ENCODE results near the gene RAB1B.
"Not testable (repeated sequence)": the region's sequence is repeated elsewhere in the genome, so short reads cannot be mapped to it uniquely, and the experiment has no call there.

Gene RAB1B

DNA sequence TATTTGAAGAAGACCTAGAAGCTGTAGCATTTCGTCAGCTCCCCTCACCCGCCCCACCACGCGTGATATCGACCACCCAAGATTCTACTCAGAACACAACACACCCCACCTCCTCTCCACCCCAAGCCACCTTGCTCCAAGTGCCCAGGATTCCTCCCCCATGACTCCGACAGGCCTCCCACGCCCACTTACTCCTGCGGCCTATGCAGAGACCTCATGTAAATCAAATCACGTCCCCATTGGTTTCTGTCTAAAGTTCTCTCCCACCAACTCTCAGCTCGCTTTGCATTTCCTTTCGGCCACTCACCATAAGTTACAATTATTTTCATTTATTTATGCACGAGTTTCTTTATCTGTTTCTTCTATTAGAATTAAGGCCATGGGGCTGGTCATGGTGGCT is 34.2 kb downstream of the RAB1B start:
- DNase-seq, result no peak

DNA sequence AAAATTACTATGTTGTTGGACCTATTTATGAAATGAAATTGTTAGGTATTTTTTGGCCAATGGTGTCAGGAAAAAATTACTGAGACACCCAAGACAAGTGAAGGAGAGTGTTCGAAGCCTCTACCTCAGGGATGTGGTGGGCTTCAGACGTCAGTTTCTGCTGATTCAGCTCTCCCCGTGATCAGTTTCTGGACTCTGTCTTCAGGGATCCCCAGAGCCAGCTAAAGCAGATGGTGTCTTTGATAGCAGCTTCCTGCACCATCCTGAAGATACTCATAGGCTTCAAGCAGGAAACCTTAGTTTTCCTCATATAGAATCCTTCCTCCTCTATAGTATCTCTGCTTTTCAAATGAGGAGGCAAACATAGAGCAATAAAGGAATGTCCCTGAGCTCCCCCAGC is 41.0 kb downstream of the RAB1B start:
- DNase-seq, result no peak

DNA sequence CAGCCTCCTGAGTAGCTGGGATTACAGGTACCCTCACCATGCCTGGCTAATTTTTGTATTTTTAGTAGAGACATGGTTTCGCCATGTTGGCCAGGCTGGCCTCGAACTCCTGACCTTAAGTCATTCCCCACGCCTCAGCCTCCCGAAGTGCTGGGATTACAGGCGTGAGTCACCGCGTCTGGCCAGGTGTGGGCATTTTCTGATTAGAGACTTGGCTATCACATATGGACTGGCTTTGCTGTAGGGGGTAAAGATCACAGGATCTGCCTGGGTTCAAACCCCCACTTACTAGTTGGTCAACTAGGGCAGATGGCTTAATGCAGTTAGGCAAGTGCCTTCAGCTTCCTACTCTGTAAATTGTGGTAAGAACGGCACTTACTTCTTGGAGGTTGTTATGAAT is 41.9 kb downstream of the RAB1B start:
- no peak for DNase-seq

DNA sequence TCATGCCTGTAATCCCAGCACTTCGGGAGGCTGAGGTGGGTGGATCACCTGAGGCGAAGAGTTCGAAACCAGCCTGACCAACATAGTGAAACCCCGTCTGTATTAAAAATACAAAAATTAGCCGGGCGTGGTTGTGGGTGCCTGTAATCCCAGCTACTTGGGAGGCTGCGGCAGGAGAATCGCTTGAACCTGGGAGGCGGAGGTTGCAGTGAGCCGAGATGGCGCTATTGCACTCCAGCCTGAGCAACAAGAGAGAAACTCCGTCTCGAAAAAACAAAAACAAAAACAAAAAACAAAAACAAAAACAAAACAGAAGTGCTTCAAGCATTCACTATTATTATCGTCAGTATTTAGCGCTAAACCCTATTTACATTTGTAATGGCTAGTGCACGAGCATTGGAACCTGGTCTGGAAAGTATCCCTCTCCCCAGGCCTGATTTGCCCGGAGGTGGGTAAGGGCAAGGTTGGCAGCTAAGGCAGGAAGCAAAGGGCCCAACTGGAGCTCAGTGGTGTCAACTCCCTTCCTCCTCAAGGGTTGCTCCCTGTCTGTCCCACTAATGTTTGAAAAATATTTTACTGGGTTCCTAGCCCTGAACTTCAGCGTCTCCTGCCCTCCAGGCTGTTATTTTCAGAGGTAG is 42.5 kb downstream of the RAB1B start:
- DNase-seq, result not testable (repeated sequence)

DNA sequence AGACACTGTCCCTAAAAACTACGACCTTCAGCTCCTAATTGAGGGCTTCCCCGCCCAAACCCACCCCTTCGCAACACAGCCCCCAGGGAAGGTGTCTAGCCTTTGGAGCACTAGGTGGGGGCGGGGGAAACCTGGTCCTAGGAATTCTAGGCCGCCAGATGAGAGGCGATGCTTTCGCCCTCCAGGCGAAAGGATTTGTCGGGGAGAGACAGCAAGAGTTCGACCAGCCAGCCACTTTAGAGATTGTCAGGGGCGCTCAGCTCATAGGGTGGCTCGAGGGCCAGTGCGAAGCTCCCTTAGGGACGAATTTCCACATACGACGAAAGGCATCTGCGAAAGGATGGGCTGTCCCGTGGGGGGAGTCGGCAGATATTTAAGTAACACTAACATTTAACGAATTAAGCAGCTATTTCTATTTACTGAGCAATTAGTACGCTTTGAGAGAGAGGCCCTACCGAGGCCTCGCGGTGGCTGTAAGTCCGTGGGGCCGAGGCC is 43.1 kb downstream of the RAB1B start:
- no peak for DNase-seq

DNA sequence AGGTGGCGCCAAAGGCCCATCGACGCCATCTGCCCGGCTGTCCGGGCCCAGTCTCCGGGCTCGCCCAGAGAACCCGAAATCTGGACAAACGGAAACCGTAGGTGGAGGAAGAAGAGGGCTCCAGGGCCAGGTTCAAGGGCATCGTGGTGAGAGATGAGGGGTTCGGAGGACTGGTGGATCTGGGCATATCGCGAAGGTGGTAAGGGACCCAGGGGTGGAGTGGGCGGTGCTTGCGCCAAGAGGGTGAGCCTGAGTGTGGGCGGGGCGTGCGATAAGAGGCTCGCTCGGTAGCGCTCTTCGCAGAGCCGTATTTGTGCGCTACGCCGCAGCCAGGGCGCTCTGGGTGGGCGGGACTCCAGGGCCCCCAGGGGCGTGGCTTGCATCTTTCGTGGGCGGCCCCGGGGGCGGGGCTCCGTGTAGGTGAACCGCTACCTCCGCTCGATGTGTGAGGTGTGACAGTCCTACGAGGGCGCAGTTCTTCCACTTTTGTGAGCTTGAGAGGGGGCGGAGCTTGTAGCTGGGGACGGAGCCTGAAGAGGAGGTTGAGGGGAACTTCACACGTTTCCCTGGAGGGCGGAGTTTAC is 43.6 kb downstream of the RAB1B start:
- DNase-seq, result peak; percentile 99

DNA sequence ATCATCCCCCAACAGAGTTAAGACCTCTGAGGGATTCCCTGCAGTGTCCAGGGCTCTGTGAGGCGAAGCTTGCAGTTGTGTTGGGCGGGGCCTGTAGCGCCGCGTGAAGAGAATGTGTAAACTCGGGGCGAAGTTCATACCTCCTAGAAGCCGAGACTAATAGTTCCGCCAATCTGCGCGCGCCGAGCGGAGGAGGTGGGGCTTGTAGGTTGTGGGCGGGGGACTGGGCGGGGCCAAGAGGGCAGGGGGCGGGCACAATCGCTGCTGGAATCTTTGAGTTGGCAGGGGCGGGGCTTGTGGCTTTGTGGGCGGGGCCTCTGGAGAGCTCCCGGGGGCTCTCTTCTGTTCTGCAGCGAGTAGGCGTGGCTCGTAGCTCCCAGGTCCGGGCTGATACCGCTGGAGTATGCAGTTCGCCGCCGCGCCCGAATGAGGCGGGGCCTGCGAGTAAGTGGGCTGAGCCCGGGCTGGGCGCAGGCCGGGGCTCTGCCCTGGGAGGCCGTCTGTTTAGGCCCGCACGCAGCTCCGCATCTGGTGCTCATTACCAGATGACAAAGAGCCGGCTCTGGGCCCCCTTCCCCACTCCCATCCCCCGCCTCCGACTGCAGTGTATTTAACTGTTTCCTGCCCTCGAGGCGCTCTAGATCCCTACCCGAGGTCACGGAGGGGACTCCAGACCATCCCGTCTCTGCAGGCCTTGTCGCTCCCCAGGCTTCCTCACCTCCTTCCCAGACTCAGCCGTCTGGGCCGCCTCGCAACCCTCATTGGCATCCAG is 44.3 kb downstream of the RAB1B start:
- DNase-seq, result peak; percentile 84

DNA sequence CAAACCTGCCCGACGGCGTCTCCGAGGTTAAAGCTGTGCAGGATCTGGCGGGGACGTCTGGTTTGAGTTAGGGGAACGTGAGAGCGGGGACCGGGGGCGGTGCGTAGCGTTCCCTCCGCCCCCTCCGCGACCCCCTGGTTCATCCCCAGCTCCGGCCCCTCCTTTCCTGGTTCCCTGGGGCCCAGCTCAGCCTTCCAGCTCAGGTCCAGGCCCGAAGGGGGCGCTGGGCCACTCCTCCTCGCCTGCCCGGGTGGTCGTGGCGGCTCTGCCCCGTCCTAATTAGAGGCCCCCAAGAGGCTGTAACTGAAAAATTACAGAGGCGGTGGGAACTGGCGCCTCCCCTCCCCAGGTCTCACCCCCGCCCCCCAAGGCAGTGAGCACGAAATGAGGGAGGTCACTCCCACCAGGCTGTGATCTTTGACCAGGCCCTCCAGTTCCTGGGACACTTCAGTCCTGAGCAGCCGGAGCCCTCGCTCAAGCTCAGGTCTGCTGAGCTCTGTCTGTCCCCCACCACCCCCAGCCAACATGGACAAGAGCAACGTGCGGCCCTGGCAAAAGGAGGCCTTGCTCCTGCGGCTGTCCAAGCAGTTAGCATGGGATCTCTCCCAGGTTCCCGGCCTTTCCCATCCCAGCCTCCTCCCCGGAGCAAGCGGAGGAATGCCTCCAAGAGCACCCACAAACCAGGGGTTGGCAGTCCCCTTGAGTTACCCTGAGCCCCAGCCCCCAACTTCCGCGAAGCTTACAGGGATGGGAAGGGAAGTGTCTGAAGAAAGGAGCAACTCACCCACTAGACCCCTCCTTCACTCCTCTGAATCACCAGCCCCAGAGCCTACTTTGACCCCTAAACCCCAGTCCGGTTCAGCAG is 45.1 kb downstream of the RAB1B start:
- DNase-seq, result no peak

DNA sequence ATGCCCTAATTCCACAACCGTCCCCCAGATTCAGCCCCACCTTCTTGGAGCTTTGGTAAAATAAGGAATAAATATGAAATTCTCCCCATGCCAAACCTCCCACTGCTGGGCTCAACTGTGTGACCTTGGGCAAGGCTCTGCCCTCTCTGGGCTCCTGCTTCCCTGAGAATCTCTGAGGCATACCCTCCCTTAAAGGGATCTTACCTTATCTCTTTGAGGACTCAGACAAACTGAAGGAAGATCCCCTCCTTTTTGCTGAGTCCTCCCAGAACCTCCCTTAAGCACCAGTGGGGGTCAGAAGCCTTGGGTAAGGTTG is 45.7 kb downstream of the RAB1B start:
- DNase-seq, result no peak

DNA sequence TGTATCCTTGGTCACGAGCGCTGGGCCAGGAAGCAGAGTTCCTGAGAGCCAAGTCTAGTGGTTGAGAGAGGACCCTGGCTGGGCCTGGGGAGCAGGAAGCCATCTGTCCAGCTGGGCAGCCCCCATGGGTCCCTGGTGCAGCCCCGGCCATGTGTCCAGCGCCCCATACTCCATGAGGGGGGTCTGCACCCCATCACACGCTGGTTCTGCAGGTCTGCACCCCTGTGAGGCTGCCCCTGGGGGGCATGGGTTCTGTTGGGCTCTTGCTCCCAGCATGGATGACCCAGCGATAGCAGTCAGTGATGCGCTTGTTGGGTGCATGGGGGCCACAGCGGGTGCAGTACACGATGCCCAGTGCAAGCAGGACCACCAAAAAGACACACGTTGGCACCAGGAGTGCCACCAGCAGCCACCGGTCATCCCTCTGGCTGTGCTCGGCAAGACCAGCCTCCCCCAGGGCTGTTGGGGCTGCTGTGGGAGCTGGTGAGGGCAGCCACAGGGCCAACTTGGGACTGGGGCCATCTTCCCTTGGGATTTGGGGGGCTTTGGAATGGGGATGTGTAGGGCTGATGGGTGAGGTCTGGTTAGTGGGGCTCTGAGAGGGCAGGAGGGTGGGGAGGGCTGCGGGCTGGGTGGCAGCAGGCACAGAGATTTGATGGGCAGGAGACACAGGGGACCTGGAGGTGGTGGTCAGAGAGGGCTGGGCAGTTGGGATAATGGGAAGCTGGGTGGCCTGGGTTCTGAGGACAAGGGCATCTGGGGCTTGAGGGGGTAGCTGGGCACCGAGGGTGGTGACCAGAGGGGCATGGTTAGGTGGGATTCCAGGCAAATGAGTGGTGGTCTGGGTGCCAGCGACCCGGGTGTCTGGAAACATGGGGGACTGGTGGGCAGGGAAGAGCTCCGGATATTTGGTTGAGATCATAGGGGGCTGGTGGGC is 46.4 kb downstream of the RAB1B start:
- DNase-seq, result no peak

DNA sequence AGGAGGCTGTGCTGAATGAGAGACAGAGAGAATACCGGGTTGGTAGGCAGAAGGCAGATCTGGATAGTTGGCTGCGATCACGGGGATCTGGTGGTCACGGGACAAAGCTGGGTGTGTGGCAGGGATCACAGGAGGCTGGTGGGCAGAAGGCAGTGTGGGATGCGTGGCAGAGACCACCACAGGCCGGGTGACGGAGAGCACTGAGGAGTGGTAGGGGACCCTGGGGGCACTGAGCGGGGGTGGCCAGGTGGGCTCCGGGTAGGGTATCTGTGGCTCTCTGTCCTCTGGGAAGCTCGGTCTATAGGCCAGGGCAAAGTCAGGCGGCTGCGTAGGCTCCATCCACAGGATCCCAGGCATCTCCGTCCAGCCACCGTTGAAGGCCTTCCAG is 47.1 kb downstream of the RAB1B start:
- no peak for DNase-seq

DNA sequence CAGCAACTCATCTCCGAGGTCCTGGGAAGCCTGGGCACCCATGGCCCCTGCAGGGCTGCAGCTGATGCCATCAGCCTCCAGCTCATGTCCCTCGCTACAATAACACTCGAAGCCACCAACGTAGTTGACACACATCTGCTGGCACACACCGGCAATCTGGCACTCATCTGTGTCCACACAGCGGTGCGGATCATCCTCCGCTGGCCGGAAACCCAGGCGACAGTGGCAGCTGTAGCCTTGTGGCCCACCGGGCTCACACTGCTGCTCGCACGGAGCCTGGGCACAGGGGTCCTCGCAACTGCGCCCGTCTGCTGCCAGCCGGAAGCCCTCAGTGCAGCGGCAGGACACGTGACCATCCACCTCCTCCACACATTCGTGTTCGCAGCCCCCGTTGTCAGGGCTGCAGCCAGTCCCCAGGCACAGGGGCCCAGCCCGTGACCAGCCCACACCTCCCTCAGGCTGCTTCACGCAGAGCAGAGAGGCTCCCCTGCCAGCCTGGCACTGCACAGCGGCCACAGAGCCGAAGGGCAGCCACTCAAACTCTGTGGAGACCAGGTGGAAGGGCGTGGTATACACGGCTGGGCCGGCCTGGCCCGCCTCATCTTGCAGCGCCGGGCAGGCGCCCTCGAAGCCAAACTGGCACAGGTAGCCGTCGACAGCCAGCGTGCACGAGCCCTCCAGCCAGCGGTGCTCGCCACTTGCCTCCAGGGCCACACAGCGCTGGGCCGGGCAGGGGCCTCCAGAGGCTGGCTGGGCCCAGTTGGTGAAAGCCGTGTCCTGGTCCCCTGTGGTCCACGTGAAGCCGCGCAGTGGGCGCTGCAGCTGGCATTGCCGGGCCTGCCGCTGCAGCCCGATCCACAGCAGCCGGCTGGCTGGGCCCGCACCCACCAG is 47.7 kb downstream of the RAB1B start:
- no peak for DNase-seq

DNA sequence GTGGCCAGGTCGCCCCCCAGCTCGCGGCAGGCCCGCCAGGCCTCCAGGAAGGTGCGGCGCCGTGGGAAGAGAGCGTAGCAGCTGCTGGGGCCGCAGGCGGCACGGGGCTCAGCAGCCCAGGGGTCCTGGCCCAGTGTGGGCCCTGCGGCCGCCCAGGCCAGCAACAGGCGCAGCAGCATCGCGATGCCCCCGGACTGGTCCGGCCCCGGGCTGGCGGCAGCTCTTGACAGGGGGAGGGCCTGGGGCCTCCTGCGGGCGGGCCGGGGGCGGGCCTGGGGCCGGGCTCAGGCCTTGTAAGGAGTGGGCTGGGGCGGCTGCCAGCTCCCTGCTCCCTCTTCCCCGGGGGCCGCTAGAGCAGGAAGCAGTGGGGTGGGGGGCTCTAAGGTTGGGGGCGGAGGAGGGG is 48.4 kb downstream of the RAB1B start, which contains the start of gene CD248:
Gene CD248 (minus strand): TSS at position 196 of the 403 bp plus-strand sequence. CDS start 17 bp downstream, at position 179.
- peak; percentile 71 for DNase-seq

DNA sequence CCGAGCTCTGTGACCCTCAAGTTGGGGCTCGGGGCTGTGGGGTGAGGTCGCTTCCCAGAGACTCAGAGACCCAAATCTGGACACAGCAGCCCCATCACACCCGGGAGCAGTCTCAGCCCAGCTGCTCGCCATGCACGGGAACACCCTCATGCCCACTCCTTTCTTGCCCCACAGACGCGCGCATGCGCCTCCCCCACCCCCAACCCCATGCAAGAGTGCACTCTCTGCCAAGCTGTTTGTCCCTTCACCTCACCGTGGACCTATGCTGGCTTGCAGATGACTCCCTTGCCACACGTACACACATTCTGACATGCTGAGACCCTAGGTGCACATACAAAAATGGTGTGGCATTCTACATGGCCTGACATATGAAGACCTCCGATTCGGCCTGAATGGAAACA is 48.9 kb downstream of the RAB1B start:
- DNase-seq, result peak; percentile 74

DNA sequence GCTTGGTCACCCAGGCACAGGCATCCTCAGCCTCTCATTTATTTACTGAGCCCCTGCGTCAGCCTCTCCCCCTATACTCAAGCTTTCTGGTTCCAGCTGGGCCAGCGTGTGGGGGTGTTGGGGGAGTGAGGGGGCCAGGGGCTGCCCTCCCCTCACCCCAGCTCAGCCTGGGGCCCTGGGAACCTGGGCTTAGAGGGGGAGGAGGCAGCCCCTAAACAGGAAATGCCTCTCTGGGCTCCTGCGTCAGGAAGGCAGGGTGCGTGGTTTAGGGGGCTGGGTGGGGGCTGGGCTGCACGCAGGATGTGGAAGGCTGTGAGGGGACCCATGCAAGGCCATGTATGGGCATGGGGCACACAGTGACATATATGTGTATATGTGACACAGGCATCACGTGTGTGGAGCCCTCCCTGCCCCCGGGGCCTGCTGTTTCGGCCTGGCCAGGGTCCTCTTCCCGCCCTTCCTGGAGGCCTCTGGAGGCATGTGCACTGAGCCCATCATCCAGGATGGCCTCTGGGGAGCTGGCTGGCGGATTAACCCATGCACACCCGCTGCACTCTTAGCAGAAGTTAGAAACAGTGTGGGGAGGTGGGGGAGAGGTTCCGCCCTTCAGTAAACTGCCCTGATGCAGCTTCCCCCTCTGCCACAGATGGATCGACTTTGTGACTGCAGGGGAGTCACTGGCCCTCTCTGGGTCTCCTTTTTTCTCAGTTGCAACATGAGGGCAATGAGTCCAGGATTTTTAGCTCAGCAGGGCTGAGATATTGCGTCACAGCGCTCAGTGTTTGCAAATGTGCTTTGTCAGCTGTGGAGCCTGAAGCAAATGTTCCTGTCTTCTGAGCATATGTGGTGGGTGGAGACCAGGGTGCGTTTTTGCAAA is 49.5 kb downstream of the RAB1B start:
- DNase-seq, result peak; percentile 65

DNA sequence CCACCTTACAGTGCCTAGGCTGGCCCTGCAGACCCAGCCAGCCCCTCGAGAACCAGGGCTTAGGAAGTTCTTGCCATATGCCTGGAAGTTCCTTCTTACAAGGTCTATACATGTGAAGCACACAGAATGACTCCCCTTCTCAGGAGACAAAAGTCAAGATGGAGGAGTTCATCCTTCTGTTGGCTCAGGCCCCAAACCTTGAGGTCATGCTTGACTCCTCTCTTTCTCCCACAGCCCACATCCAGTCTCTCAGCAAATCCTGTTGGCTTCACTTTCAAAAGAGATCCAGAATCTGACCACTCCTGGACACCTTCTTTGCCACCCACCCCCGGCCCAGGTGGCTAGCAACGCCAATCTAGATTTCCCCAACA is 50.1 kb downstream of the RAB1B start:
- no peak for DNase-seq

DNA sequence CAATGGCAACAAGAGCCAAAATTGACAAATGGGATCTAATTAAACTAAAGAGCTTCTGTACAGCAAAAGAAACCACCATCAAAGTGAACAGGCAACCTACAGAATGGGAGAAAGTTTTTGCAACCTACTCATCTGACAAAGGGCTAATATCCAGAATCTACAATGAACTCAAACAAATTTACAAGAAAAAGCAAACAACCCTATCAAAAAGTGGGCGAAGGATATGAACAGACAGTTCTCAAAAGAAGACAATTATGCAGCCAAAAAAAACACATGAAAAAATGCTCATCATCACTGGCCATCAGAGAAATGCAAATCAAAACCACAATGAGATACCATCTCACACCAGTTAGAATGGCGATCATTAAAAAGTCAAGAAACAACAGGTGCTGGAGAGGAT is 51.9 kb downstream of the RAB1B start:
- not testable (repeated sequence) for DNase-seq

DNA sequence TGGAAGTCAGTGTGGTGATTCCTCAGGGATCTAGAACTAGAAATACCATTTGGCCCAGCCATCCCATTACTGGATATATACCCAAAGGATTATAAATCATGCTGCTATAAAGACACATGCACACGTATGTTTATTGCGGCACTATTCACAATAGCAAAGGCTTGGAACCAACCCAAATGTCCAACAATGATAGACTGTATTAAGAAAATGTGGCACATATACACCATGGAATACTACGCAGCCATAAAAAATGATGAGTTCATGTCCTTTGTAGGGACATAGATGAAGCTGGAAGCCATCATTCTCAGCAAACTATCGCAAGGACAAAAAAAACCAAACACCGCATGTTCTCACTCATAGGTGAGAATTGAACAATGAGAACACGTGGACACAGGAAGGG is 52.3 kb downstream of the RAB1B start:
- DNase-seq, result not testable (repeated sequence)

DNA sequence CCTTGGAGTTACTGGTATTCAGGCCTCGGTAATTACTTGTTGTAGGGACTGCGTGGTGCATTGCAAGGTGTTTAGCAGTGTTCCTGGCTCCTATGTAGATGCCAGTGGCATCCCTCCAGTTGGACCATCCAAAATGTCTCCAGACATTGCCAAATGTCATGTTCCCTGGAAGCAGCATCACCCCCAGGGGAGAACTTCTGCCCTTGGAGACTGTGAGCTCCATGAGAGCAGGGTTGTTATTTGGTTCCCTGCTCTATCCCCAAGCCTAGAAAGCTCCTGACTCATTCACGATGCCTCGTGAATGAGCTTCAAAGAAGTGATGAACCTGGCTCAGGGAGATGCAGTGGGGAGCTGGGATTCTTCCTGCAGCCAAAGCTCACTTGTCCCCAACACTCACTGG is 53.2 kb downstream of the RAB1B start:
- DNase-seq, result no peak

Measured in right kidney (tissue), 1 donor.